HG02852 (cell line): Measurements from ENCODE around the gene SPDL1.

Source experiments
- ATAC-seq: cut with Tn5 transposase; IDR thresholded peaks from one replicate; pipeline ENCODE4 v1.9.1; 2021; ENCODE audit warnings: mild to moderate bottlenecking, moderate library complexity; ENCODE audit not compliant: unreplicated experiment

Gene SPDL1

GRCh38 chr5:169627551-169627950 lies 44.0 kb downstream of the SPDL1 start:
- ATAC-seq, result no peak

- ATAC-seq, result no peak
Observed at GRCh38 chr5:169628892-169629291, 45.3 kb downstream of the SPDL1 start.

DNA sequence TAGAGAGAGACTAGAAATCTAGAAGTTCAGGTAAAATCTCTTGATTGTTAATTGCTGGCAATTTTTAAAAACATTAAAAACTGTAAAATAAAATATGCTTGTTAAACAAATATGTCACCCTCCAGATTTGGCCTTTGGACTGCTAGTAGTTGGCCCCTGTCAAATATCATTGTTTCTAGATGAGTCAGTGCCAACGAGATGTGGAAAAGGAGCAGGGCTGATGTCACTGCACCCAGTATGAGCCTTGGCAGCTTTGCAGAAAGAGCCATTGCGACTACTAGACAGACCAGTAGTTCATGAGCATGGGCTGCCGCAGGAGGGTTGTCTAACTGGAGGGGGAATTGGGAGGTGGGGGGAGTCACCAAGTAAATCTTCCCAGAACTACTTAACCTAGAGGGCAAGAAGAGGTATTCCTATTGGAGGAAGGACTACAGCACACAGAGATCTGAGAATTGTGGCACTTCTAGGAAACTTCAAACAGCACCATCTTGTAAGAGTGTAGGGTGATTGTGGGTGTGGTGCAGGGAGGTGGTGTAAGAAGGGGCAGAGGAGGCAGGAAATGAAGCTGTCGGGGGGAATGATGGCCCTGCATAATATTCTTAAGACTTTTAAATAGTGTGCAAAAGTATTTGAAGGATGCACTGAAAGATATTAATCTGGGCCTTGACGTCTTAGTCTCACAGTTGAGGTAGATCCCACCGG lies 46.4 kb downstream of the SPDL1 start:
- ATAC-seq, result no peak

DNA sequence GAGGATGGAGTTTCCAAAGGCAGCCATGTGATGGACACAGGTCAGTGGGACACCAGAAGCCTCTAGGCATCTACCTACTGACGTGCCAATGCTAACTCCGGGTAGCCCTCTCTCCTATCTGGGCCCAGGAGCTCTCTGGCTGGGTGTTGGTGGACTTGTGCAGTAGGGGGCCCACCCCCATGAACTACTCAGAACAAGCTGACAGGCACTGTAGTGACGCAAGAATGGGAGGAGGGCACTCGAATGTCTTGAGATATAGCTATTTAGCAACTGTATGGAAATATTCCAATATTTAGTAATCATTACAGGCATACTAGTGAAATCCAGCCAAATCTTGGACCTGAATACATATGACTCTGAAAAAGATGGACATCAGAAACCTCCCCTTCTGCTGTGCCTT lies 47.8 kb downstream of the SPDL1 start:
- no peak for ATAC-seq

DNA sequence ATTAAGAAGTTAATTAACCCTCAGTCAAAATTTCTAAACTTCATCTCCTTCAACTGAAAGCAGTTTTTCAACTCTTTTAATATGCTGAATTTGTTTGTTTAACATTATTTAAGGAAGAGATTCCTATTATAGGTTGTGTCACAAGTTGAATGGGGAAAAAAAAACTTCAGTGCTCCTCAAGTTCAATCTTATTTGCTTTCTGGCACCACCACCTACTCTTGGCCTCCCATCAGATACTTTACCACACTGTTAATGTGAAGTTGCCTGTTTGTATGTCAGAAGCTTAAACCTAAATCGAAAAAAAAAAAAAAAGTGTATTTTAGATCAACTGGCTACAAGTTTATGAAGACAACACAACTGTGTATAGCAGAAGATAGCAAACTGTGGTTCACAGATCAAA lies 49.4 kb downstream of the SPDL1 start:
- ATAC-seq, result no peak

DNA sequence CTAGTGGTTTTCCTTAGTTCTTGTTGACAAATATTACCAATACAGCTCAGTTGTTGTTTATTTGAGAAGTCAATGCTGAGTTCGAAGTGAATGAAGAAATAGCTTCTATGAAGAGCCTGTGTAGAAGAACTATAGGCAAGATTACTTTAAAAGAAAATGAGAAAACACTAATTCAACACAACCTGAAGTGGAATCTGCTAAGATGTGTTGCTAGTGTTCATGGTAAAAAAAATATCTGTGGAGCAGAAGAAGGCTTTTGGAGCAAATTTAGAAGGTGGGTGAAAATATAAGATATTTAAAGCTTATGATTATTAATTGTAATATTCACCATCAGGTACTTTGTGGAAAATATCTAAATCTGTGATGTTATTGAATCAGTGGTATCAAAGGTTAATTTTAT lies 51.0 kb downstream of the SPDL1 start:
- ATAC-seq, result no peak

DNA sequence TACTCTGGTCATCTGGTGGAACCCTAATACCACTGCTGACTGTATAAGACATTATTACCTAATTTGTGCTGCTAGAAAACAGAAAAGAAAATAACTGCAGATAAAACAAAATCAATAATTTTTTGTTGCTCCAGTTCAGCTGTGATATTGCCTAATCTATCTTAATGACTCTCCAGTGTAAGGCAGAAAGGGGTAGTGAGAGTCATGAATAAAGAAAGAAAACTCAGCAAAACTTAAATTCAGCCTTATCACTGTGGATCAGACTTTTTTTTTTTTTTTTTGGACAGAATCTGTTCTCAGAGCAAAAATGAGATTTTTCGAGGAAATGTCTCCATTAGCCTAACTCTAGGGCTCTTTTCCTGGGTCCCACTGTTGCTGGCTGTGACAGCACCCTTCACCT lies 52.4 kb downstream of the SPDL1 start:
- ATAC-seq, result no peak

DNA sequence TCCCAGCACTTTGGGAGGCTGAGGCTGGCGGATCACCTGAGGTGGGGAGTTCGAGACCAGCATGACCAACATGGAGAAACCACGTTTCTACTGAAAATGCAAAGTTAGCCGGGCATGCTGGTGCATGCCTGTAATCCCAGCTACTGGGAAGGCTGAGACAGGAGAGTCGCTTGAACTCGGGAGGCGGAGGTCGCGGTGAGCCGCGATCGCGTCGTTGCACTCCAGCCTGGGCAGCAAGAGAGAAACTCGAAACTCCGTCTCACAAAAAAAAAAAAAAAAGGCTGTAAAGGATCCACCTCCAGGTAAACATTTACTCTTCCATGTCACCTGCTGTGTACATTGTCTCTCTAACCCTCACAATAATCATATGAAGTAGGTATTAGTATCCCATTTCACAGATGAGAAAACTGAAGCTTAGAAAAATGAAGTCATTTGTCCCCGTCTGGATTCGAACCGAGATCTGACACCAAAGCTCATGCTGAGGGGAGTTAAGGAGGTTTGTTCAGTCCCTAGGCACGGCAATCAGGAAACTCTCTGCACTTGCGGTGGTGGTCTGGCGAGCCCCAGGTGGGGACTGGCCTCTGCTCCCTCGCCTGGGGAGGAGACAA lies 53.0 kb downstream of the SPDL1 start:
- ATAC-seq, result no peak

DNA sequence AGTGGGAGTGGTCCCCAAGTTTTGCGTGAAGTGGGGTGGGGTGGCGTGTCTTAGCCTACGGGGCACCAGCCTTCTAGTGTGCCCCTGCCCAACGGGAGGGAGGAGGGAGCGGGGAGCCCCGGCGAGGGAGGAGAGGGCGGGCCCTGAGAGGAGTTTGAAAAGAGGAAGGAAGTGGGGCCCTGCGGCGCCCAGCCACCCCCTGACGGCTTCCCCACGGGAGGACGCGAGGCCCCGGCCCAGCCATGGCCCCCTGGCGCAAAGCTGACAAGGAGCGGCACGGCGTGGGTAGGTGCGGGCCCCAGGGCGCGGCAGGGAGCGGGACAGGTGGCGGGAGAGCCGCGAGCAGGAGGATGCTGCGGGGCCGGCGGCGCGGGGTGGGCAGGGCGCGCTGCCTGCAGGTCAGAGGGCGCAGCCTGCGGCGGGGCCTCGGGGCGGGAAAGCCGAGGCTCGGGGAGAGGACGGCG lies 53.5 kb downstream of the SPDL1 start, which contains the start of gene DOCK2:
Gene DOCK2 (plus strand): TSS at position 191 of the 464 bp plus-strand sequence. CDS start 52 bp downstream, at position 243.
- peak; percentile 91 for ATAC-seq

- peak; percentile 51 for ATAC-seq
Observed at GRCh38 chr5:169637549-169638121, 54.1 kb downstream of the SPDL1 start.

- no peak for ATAC-seq
Observed at GRCh38 chr5:169641253-169641652, 57.7 kb downstream of the SPDL1 start.

DNA sequence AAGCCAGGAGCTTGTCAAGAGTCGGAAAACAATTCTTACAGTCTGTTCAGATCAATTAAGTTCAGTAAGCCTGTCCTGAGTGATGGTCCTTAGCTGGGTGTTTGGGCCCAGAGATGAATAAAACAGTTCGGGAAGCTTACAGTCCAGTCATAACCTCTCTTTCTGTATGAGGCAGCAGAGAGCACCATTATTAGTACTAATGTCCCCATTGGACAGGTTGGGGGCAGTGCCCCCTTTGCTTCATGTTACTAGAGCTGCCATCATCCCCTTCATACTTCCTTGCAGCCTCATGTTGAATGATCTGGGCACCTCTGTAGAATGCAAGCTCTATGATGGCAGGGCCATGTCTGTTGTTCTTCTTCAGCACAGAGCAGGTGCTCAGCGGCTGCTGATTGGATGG lies 63.3 kb downstream of the SPDL1 start:
- peak; percentile 38 for ATAC-seq

DNA sequence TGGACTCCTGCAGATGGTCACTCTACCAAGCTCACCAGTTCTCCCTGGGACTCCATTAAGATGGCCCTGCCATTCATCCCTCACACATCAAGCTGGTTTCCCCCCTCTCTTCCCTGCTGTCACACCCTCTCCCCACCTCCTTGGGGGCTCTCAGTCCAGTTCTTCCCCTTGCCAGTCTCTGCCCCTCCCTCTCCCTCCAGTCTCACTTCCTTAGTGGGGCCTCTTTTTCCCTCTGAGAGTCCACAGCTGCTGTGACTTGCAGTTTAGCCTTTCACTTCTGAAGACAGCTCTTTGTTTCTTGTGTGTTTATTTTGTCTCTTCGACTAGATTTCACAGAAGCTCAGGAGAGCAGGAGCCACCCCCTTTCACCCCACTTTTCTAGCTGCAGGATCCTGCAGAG lies 64.0 kb downstream of the SPDL1 start:
- ATAC-seq, result peak; percentile 39

DNA sequence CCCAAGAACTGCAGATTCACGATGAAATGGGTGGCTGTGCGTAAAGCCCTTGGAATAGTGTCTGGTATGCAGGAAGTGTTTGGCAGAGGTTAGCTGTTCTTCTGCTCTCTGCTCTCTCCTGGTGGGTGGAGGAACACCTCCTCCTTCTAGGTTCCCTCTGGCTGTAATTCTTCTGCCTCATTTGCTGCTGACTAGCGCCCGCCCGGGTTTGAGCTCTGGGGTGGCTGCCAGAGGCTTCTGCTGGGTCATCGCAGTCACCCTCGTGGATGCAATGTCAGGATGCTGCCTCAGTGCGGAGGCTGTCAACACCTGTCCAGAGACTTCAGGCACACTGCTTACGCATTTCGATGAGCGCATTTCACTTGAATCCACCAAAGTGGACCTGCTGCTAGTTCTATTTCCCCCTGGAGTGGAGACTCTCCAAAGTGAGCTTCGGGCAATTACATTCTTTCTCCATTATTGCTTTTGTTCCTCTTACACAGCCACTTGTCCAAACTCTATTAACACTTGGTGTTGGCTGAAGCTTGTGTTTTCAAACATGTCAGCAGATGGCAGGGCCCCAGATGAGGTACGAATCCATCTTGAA lies 65.2 kb downstream of the SPDL1 start:
- ATAC-seq, result no peak

DNA sequence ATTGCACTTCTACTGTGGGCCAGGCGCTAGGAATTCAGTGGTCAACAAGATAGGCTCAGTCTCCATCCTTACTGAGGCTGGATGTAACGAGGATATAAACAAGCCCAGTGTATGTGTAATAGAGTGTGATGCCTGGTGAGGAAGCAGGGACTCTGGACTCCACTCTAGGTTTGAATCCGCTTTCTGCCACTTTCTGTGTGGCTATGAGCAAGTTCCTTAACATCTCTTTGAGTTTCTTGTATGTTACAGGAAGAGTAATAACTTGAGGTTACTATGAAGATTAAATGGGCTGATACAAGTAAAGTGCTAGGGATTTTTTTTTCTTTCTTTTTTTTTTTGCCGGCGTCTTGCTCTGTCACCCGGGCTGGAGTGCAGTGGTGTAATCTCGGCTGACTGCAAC lies 65.9 kb downstream of the SPDL1 start:
- peak; percentile 18 for ATAC-seq

- peak; percentile 44 for ATAC-seq
Observed at GRCh38 chr5:169650701-169651331, 67.2 kb downstream of the SPDL1 start.

DNA sequence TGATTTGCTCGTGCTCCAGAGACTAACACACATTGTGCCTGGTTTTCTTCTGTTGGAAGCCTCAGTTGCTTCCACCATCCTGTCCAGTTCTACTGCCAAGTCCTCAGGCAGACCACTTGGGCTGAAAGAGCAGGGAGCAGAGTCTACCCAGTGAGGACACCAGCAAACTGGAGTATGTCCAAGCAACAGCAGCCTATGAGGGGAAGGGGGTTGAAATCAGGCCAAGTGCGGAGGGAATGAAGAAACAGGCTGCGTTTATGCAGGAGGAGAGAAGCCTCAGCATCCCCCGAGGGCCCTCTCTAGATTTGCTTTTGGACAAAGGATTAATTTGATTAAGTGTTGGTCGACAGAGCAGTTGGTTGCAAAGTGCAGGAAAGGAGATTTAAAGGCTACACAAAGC lies 68.0 kb downstream of the SPDL1 start:
- no peak for ATAC-seq

DNA sequence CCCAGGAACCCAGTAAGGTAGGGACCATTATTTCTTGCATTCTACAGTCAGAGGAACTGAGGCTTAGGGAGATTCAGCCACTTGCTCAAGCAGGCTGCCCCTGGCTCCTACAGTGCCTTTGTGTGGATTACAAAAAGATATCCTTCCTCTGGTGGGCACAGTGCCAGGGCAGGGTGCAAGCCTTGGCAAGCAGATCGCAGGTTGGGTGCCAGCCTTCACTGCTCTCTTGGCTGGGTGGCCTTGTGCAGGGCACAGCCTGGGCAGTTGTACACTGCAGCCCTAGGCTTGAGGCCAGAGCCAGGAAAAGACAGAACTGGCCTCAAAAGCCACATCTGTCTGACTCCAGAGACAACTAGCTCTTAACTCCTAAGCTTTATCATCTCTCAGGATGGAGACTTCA lies 68.5 kb downstream of the SPDL1 start:
- no peak for ATAC-seq

GRCh38 chr5:169653091-169653490 lies 69.5 kb downstream of the SPDL1 start:
- no peak for ATAC-seq
